Epidermal melanocyte (primary cell): ENCODE measurements around the gene CHN2.

Source experiments
- DNase-seq: peaks from one replicate; pipeline ENCODE4 v3.0.0; 2011; ENCODE audit warnings: low spot score; ENCODE audit not compliant: insufficient read length

Gene CHN2

GRCh38 chr7:29463504-29464158 lies 269.1 kb downstream of the CHN2 start:
- no peak for DNase-seq

GRCh38 chr7:29464753-29465152 lies 270.2 kb downstream of the CHN2 start:
- no peak for DNase-seq

DNA sequence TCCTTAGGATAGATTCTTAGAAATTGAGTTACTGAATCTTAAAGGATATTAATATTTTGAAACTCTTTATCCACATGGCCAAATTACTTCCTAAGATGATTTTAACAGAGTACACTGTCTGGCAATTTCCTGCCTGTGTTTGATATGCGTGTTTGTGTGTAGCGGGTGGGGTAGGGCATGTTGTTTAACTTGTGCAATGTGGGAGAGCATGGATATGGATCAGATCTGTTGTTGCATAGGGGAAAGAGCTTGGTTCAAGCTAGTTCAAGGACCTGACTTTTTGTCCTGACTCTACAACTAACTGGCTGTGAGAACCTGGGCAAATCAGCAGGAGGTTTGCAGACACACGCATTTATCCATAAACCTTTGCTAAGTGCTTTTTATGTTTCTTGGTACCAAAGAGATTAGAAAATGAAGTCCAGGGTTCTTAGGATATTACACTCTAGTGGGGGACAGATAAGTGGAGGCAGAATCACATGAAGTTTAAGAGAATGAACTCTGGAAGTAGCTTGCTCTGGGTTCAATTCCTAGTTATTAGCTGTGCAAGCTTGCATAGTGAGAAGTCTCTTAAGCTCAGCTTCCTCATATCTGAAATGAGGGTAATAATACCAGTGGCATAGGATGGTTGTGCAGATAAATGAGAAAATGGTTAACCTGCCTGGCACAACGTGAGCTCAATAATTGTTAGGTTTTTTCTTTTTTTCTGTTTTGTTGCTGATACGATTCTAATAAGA lies 272.8 kb downstream of the CHN2 start:
- no peak for DNase-seq

DNA sequence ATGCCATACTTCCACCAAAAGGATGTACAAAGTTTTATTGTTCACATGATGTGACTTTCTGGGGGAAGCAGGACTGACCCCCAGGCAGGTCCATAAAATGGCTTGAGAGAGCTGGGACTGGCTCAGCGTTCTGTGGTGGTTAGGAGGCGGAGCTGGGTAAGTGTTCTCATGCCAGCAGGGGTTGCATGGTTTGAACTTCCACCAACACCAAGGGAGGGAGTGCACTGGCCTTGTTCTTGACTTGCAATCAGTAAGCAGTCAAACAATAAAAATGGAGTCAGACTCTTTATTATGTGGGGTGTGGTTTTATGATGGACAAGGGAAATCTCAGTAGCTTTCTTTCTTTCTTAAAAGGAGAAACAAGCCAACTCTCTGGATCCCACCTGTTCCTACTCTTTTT lies 273.6 kb downstream of the CHN2 start:
- no peak for DNase-seq

DNA sequence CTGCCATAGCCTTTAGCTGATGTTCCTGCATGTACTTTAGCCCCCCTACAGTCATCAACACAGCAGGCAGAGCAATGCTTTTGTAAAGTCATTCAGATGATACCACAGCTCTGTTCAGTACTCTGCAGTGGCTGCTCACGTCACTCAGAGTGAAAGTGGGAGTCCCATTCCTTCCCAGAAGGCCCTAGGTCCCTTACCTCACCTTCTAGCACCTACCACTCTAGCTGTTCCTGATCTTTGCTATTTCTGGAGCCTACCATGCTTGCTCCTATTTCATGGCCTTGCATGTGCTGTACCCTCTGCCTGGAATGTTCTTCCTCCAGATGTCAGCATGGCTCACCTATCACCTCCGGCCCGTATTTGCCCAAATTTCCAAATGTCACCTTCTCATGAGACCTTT lies 274.7 kb downstream of the CHN2 start:
- DNase-seq, result no peak

- DNase-seq, result no peak
Observed at GRCh38 chr7:29469976-29470557, 275.5 kb downstream of the CHN2 start.

GRCh38 chr7:29471444-29472138 lies 277.0 kb downstream of the CHN2 start:
- no peak for DNase-seq

DNA sequence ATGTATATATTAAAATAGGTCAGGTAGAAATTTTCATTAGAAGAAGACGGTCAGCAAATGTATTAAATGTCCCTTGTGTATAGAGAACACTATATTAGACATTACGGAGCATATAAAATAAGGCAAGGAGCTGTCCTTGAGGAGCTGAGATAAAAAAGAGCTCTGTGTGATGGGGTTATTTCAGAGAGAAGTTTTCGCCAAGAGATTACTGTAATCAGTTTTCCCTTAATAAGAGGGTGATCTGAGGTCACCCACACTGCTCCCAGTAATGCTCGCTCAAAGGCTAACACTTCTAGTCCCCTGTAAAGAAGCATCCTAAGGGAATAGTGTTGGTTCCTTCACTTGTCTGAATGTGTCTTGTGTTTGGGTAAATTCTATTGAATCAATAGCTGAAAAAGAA lies 282.3 kb downstream of the CHN2 start:
- DNase-seq, result no peak

- DNase-seq, result no peak
Observed at GRCh38 chr7:29478226-29478625, 283.7 kb downstream of the CHN2 start.

GRCh38 chr7:29478687-29479240 lies 284.2 kb downstream of the CHN2 start:
- DNase-seq, result no peak

DNA sequence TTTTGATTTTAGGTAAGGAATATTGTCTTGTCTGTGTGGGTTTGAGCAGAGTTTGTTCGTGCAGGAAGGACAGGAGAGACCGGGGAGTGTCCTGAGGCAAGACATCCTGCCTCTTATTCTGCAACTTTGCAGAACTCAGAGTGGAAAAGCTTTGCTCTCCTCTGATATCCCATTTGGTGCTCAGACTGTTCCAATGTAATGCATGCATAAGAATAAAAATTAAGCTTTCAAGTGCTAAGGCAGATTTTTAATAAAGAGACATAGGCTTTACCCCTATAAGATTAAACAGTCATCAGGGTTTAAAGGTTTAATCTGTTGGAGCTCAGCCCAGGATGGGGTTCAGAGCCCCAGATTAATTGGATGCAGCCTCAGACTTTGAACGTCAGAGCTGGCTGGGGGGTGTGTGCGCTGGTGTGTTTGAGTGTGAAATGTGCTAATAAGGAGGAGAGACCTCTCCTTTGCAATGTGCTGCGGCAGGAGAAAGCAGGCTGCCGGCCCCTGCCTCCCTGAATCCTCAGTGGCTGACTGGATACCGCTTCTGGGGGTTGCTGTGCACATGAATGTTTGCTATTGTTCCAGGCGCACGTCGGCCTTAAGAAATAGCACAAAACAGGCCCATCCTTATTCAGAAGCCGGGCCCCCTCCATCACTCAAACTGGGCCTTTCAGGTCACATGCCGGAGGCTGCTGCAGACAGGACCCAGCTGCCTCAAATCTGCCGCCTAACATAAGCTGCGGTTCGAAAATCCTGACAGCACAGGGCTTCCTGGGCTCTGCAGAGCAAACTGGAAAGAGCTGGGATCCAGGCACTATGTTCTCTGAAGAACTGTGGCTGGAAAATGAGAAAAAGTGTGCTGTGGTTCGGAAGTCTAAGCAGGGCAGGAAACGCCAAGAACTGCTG lies 285.0 kb downstream of the CHN2 start:
- peak; percentile 44 for DNase-seq

GRCh38 chr7:29480451-29480850 lies 285.9 kb downstream of the CHN2 start:
- DNase-seq, result no peak

DNA sequence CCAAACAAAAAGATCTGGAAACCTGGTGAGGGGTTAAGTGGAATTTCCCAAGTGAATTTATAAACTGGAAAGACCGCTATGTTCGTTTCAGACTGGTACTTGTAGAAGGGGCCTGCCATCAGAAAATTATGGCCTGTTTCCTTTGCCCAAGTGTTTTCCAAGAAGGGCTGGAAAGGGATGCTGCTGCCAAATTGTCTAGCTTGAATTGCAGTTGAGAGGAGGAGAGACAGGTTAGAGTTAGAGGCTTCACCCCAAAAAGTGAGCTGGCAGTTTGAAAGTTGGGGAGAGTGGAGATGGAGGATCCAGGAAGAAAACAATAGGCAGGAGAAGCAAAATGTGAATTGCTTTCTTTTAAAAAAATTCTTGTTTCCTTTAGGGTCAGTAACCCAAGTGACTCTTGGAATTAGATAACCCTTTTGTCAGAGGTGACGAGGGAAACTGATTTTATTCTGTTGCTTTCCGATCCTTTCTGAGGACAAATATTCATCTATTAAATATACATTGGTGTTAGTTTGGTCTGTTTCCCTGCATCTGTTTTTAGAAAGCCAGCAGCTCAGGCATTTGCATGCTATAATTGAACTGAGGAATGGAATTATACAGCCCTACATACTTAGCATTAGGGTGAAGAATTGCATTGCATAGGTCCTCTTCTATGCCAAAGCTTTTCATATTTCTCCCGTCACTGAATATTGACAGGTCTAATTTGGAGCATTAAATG lies 286.5 kb downstream of the CHN2 start:
- DNase-seq, result no peak

DNA sequence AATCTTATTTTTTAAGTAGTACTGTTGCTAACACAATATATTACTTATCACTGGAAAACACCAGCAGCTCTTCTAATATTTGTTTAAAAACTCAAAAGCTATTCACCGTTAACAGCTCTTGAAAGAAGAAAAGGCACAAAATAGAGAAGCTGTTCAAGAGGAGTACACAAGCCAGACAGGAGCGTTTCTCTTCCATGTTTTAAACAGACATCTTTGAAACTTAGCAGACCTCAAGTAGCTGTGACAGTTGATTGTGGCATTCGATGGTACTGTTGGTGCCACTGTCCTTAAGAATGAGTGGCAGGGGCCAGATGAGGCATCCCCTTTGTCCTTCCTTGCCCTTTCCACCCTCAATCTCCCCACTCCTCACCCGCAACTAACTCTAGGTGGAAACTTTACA lies 287.5 kb downstream of the CHN2 start:
- DNase-seq, result no peak

DNA sequence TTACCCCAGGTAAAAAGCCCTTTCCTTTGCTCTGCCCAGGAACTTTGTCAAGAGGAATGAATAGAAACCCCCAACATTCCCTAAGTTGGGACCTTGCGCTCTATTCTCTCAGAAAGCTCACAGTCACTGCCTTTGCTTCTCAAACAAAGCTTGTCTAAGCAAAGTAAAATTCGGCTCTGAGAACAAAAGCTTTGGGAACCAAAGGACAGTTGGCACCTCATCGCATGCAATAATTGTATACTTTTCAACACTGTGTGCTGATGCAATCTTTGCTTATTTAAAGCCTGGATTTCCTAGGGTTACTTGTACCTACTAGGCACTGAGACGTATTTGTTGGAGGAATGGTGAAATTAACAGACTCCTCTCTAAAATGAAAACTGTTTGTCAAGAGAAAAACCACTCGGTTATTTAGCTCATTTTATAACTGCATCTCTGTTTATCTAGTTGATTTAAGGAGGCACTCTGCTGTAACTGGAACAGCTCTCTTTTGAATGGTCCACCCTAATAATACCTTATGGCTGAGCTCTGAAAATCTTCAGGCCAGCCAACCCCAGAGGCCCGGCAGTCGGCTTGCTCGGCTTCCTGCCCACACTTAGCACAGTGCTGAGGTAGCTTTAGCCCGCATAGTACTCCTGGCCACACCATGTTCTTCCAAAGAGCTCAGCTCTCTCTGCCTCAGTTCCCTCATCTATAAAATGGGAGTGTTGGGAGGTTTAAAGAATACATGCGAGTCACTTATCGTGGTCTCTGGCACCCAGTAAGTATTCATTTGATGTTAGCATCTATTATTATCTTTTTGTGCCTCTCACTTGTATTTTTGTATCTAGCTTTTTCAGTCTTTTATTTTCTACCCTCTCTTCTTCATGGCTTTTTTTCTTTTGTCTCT lies 288.9 kb downstream of the CHN2 start:
- DNase-seq, result no peak

DNA sequence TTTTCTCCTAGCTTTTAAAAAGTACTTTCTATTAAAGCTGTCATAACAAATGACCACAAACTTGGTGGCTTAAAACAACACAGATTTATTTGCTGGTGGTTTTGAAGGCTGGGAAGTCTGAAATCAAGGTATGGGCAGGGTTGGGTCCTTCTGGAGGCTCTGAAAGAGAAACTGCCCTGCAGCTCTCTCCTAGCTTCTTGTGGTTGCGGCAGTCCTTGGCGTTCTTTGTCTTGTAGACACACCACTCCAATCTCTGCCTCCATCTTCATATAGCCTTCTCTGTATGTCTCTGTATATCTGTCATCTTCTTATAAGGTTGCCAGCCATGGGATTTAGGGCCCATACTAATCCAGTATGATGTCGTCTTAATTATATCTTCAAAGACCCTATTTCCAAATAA lies 289.7 kb downstream of the CHN2 start:
- no peak for DNase-seq

DNA sequence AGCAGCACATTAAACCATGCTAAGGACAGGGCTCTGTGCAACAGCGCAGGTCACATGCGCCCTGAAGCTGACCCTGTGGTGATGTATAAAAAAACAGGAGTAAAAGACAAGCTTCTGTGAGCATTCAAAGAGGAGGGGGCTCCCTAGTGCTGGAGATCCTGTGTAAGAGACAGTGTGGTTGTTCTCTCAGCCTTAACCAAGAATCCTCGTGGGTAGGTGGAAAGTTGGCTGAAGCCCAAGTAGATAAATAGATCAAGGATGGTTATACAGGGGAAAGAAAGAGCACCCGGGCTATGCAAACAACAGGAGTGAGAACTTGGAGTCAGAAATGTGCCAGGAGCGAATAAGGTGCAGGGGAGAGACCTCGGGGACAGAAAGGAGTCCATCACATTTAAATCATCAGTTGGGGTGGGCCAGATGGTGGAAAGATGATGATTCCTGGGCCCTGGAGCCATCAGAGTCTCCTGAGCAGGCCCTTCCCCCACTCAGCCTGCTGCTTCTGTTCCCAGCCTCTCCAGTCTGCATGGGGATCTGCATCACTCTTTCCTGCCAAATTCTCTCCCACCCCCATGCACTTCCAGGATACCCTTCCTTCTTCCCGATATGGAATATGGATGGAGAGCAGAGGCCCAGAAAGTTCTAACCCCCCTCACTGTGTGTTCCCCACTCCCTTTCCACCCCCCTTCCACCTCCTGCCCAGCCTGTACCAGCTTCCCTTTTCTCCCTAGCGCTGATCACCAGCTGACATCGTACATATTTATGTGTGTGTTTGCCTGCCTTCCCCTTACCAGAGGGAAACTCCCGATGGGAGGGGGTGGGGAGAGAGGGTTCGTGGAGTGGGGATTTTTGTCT lies 291.0 kb downstream of the CHN2 start:
- DNase-seq, result no peak

- no peak for DNase-seq
Observed at GRCh38 chr7:29486191-29486700, 291.7 kb downstream of the CHN2 start.
